GM12878 (cell line): ENCODE data around the gene HIRA. TPM values are rescaled to one million over a fixed set of nuclear protein-coding genes. Genes with fewer than 3 reads are reported as not detected.
"Not testable (repeated sequence)": the region's sequence is repeated elsewhere in the genome, so short reads cannot be mapped to it uniquely, and the experiment has no call there.

ENCODE experiments used
- ATAC-seq: fragments of 200-7000 bp; cut with Tn5 transposase; 3 replicates; pipeline ENCODE4 v1.9.1; 2020; ENCODE audit warnings: mild to moderate bottlenecking, moderate library complexity
- BruUV-seq: library from RNA; stranded (reverse); fragments of 400-500 nt; replicated peaks from 2 replicates; lab custom pipeline; 2021; lab: Mats Ljungman, UMichigan
- CTCF ChIA-PET: fragments of 300-600 bp; sonication (Branson Sonifier 250); formaldehyde crosslinking; extraction: SDS; loops from one replicate; lab custom pipeline; 2021; ENCODE audit warnings: inconsistent platforms; lab: Yijun Ruan, JAX
- POLR2A ChIA-PET: fragments of 350-600 bp; formaldehyde crosslinking; extraction: SDS; loops from one replicate; lab custom pipeline; 2021; ENCODE audit warnings: inconsistent platforms; lab: Charles Lee
- RAD21 ChIA-PET: fragments of 300-600 bp; sonication (Branson Sonifier 250); formaldehyde crosslinking; loops from one replicate; lab custom pipeline; 2023; ENCODE audit warnings: antibody characterized with exemption; ENCODE audit not compliant: unreplicated experiment; lab: Charles Lee
- SMC1A ChIA-PET: fragments of 300-600 bp; sonication (Branson Sonifier 250); formaldehyde crosslinking; loops from one replicate; lab custom pipeline; 2023; ENCODE audit not compliant: unreplicated experiment, uncharacterized antibody; lab: Charles Lee
- DNase-seq: peaks from one replicate; pipeline ENCODE4 v3.0.0-alpha.2; 2011; ENCODE audit warnings: low read depth, low spot score
- FAIRE-seq: peaks from 3 replicates; lab custom pipeline; 2011; peaks lifted over from hg19 to GRCh38; lab: Jason Lieb, UNC
- H2AFZ ChIP-seq: 2 replicates; pipeline ENCODE4 v1.6.0; 2011; ENCODE audit warnings: low read depth, low read length, control low read depth; ENCODE audit not compliant: control insufficient read depth
- H3K27ac ChIP-seq: 2 replicates; pipeline ENCODE4 v1.5.1; 2011; ENCODE audit warnings: control low read depth; ENCODE audit not compliant: control insufficient read depth, insufficient read depth
- H3K27me3 ChIP-seq, 2 experiments: replicated peaks in 1 of 2; 2 replicates each; pipeline versions ENCODE4 v1.6.0 to v1.6.1; 2011; ENCODE audit warnings: low read length in 1 of 2; ENCODE audit not compliant: control insufficient read depth in 2 of 2, insufficient read depth in 2 of 2
- H3K36me3 ChIP-seq, 2 experiments: 2 replicates each; pipeline ENCODE4 v1.5.1; 2011; ENCODE audit warnings: low read length in 1 of 2; ENCODE audit not compliant: control insufficient read depth in 2 of 2, insufficient read depth in 2 of 2
- H3K4me1 ChIP-seq: 2 replicates; pipeline ENCODE4 v1.6.1; 2011; ENCODE audit warnings: mild to moderate bottlenecking, low read length, moderate library complexity, mixed read lengths; ENCODE audit not compliant: control insufficient read depth, insufficient read depth
- H3K4me2 ChIP-seq: 2 replicates; pipeline ENCODE4 v1.6.0; 2011; ENCODE audit warnings: control low read depth; ENCODE audit not compliant: control insufficient read depth, insufficient read depth
- H3K4me3 ChIP-seq: fragments of 200-600 bp; sonication (generic); 2 replicates; pipeline ENCODE4 v1.5.1; 2016
- H3K79me2 ChIP-seq: 2 replicates; pipeline ENCODE4 v1.6.0; 2011; ENCODE audit warnings: low read length; ENCODE audit not compliant: control insufficient read depth, insufficient read depth
- H3K9ac ChIP-seq: 2 replicates; pipeline ENCODE4 v1.8.0; 2011; ENCODE audit warnings: low read length, control low read depth, mixed read lengths; ENCODE audit not compliant: control insufficient read depth, insufficient read depth
- H3K9me3 ChIP-seq: replicated peaks from 3 replicates; pipeline ENCODE4 v1.5.1; 2011; ENCODE audit warnings: mild to moderate bottlenecking, low read length; ENCODE audit not compliant: control insufficient read depth, insufficient read depth
- H4K20me1 ChIP-seq: 2 replicates; pipeline ENCODE4 v1.6.0; 2011; ENCODE audit not compliant: control insufficient read depth, insufficient read depth
- E4F1 ChIP-seq: fragments of 450-650 bp; IDR thresholded peaks from 2 replicates; pipeline ENCODE4 v1.6.1; 2018; ENCODE audit warnings: borderline replicate concordance, mild to moderate bottlenecking; ENCODE audit not compliant: partially characterized antibody
- JUNB ChIP-seq: IDR thresholded peaks from 2 replicates; pipeline ENCODE4 v1.6.1; 2016; ENCODE audit warnings: antibody characterized with exemption, mild to moderate bottlenecking
- KLF5 ChIP-seq: fragments of 450-650 bp; IDR thresholded peaks from 2 replicates; pipeline ENCODE4 v1.6.1; 2014; ENCODE audit warnings: mild to moderate bottlenecking; ENCODE audit not compliant: partially characterized antibody
- POLR2AphosphoS2 ChIP-seq: IDR thresholded peaks from 2 replicates; pipeline ENCODE4 v1.6.1; 2011; ENCODE audit warnings: low read depth, mild to moderate bottlenecking, low read length, improper control_type of control experiment, moderate library complexity
- POLR2AphosphoS5 ChIP-seq: IDR thresholded peaks from 2 replicates; pipeline ENCODE4 v1.6.1; 2011; ENCODE audit warnings: mild to moderate bottlenecking, low read length, inconsistent platforms
- RAD21 ChIP-seq: IDR thresholded peaks from 2 replicates; pipeline ENCODE4 v1.6.1; 2011; ENCODE audit warnings: mild to moderate bottlenecking, low read depth, low read length, moderate library complexity; ENCODE audit not compliant: insufficient read depth
- SPI1 ChIP-seq: IDR thresholded peaks from 2 replicates; pipeline ENCODE4 v1.6.1; 2011; ENCODE audit warnings: low read depth, mild to moderate bottlenecking, low read length, moderate library complexity, borderline replicate concordance; ENCODE audit not compliant: insufficient read depth
- STAT3 ChIP-seq: IDR thresholded peaks from 2 replicates; pipeline ENCODE4 v1.6.1; 2011; ENCODE audit warnings: low read depth, low read length, improper control_type of control experiment
- SUPT20H ChIP-seq: IDR thresholded peaks from 2 replicates; pipeline ENCODE4 v1.6.1; 2011; ENCODE audit warnings: low read depth, mild to moderate bottlenecking, low read length, moderate library complexity, borderline replicate concordance; ENCODE audit not compliant: control insufficient read depth
- USF2 ChIP-seq: IDR thresholded peaks from 2 replicates; pipeline ENCODE4 v1.6.1; 2011; ENCODE audit warnings: low read depth, low read length, improper control_type of control experiment, borderline replicate concordance
- ZNF207 ChIP-seq: fragments of 450-650 bp; IDR thresholded peaks from 2 replicates; pipeline ENCODE4 v1.6.1; 2014; ENCODE audit warnings: antibody characterized with exemption, mild to moderate bottlenecking, borderline replicate concordance
- ZNF384 ChIP-seq: IDR thresholded peaks from 2 replicates; pipeline ENCODE4 v1.6.1; 2012; ENCODE audit warnings: low read depth, mild to moderate bottlenecking, low read length, improper control_type of control experiment, borderline replicate concordance
- WGBS: methylation state at CpG from one replicate; pipeline ENCODE4 v1.1.6; 2016; ENCODE audit warnings: low lambda C conversion rate; ENCODE audit not compliant: insufficient replicate concordance, insufficient coverage; ENCODE audit errors: missing lambda C conversion rate; 5-methylcytosine and 5-hydroxymethylcytosine counted together
- in situ Hi-C: fragments of 300-500 bp; cut with MboI; formaldehyde crosslinking; loops from 9 replicates; pipeline ENCODE4 v1.14.3; 2018; ENCODE audit warnings: mixed read lengths
- intact Hi-C: fragments of 100-400 bp; cut with micrococcal nuclease; formaldehyde crosslinking; loops from one replicate; pipeline ENCODE4 v1.14.2; 2022; ENCODE audit not compliant: unreplicated experiment
- polyA plus RNA-seq, 11 experiments: library from polyadenylated mRNA; depleted of rRNA in 4 of 11; unstranded in 6 of 11; stranded (reverse) in 5 of 11; fragments of >200 nt; fragmentation: Nextera tagmentation in 4 of 11; fragmentation: Illumina TruSeq in 1 of 11; extraction: Ambion mirVana in 4 of 11; extraction: Trizol in 1 of 11; gene quantifications; 1 replicate in 1 of 11; 2 replicates in 10 of 11; pipeline versions ENCODE4 v1.2.1 to v1.2.3, GENCODE V29; 2011 to 2016; ENCODE audit warnings: inconsistent platforms in 2 of 11, missing spikeins in 2 of 11, low read depth in 1 of 11
- total RNA-seq, 4 experiments: library from RNA; depleted of rRNA in 3 of 4; stranded (reverse); fragments of >200 nt in 3 of 4; fragmentation: Illumina TruSeq in 1 of 4; extraction: Trizol in 1 of 4; gene quantifications; 2 replicates each; pipeline versions ENCODE4 v1.2.1 to v1.2.3, GENCODE V29; 2013 to 2021

Gene HIRA
- total and polyA plus RNA-seq, 10 of the 15 experiments (the other 5 are each of a cell fraction or from before 2014, with no cell fraction given) = 0.34 to 32.7 (median 14.5) TPM

- CTCF ChIA-PET = interaction anchor here (0.7 kb wide), 1 partner anchor 27 kb away, joined by 3 read pairs; no protein-coding TSS in a partner anchor
- TF ChIP-seq ZNF384 (no peak), KLF5 (no peak), RAD21 (no peak), USF2 (no peak), SUPT20H (no peak), E4F1 (no peak), POLR2AphosphoS5 (no peak), ZNF207 (no peak), JUNB (no peak), POLR2AphosphoS2 (no peak), STAT3 (no peak), SPI1 (no peak)
- Histone ChIP-seq H3K27ac (no peak overlapping the region), H3K79me2 (no peaks in the 10 kb centered on the region), H3K4me3 (no peak overlapping the region), H3K9me3 (no peaks in the 10 kb centered on the region), H3K36me3 (peaks cover 4 to 9% of the 10 kb centered on the region in 2 experiments; a peak in 2 of 4 replicates), H3K9ac (no peak overlapping the region), H3K4me1 (no peaks in the 10 kb centered on the region), H3K4me2 (no peak overlapping the region), H4K20me1 (no peaks in the 10 kb centered on the region), H3K27me3 (no peaks in the 10 kb centered on the region), H2AFZ (no peak overlapping the region)
- ATAC-seq (no peak), FAIRE-seq (no peak), DNase-seq (no peak)
- in situ Hi-C loops (no loop called here), intact Hi-C loops (no loop called here)
- POLR2A ChIA-PET = no interaction called here
- 100% methylated on average over 3 of the region's 3 CpGs for WGBS
- RAD21 ChIA-PET = no interaction called here
- BruUV-seq = no TSS peak
- SMC1A ChIA-PET = interaction anchor here (0.7 kb wide), 1 partner anchor 188 kb away, joined by 3 read pairs; no protein-coding TSS in a partner anchor
Measured at GRCh38 chr22:19367763-19368367, 63.7 kb downstream of the HIRA start.

- POLR2A ChIA-PET, RAD21 ChIA-PET, H2AFZ ChIP-seq, intact Hi-C loops, CTCF ChIA-PET, H3K27me3 ChIP-seq, H3K27ac ChIP-seq, H3K79me2 ChIP-seq, in situ Hi-C loops, FAIRE-seq, ATAC-seq, DNase-seq, H3K9me3 ChIP-seq, H3K4me2 ChIP-seq, SMC1A ChIA-PET, H3K9ac ChIP-seq, BruUV-seq, H4K20me1 ChIP-seq, H3K4me3 ChIP-seq: not testable (repeated sequence)
- WGBS = 90% methylated on average over 7 of the region's 7 CpGs
- H3K36me3 ChIP-seq = peaks cover 23 to 26% of the 10 kb centered on the region in 2 experiments; a peak in 3 of 4 replicates
- peaks cover 17% of the 10 kb centered on the region for H3K4me1 ChIP-seq
Measured at GRCh38 chr22:19363541-19363940, 68.0 kb downstream of the HIRA start.
